Neuronal stem cell (in vitro differentiated cells): ENCODE results near the gene RGS7BP.
A peak's percentile ranks its signal among the peaks of the same experiment; 100 is the strongest.

Experiments
- DNase-seq: peaks from one replicate; pipeline ENCODE4 v3.0.0-alpha.2; 2013; ENCODE audit warnings: low spot score
- H2AFZ ChIP-seq: one replicate; pipeline ENCODE4 v1.6.1; 2013; ENCODE audit warnings: mild to moderate bottlenecking, low read length, inconsistent platforms
- H2AK5ac ChIP-seq: 2 replicates; pipeline ENCODE4 v1.6.1; 2013; ENCODE audit warnings: low read depth, mild to moderate bottlenecking, inconsistent platforms, low read length, moderate library complexity, mixed read lengths
- H2BK120ac ChIP-seq: 2 replicates; pipeline ENCODE4 v1.6.1; 2013; ENCODE audit warnings: low read depth, mild to moderate bottlenecking, inconsistent platforms, low read length, moderate library complexity, mixed read lengths
- H2BK12ac ChIP-seq: one replicate; pipeline ENCODE4 v1.6.1; 2013; ENCODE audit warnings: low read length, inconsistent platforms
- H2BK15ac ChIP-seq: 2 replicates; pipeline ENCODE4 v1.6.1; 2013; ENCODE audit warnings: mild to moderate bottlenecking, low read length, inconsistent platforms, mixed read lengths
- H2BK5ac ChIP-seq: one replicate; pipeline ENCODE4 v1.6.1; 2013; ENCODE audit warnings: inconsistent platforms, mild to moderate bottlenecking, low read length, moderate library complexity
- H3K14ac ChIP-seq: one replicate; pipeline ENCODE4 v1.6.1; 2013; ENCODE audit warnings: low read length, inconsistent platforms
- H3K18ac ChIP-seq: 2 replicates; pipeline ENCODE4 v1.6.1; 2013; ENCODE audit warnings: low read length, inconsistent platforms
- H3K23ac ChIP-seq: 2 replicates; pipeline ENCODE4 v1.6.1; 2013; ENCODE audit warnings: low read depth, mild to moderate bottlenecking, mixed read lengths, low read length, inconsistent platforms; ENCODE audit not compliant: poor library complexity
- H3K27ac ChIP-seq: replicated peaks from 3 replicates; pipeline ENCODE4 v1.5.1; 2013; ENCODE audit warnings: low read length, inconsistent platforms
- H3K27me3 ChIP-seq, 3 experiments: 2 replicates each; pipeline ENCODE4 v1.6.1; 2013; ENCODE audit warnings: low read length in 3 of 3, mild to moderate bottlenecking in 2 of 3, inconsistent platforms in 1 of 3, low read depth in 1 of 3, mixed read lengths in 1 of 3, moderate library complexity in 1 of 3; ENCODE audit not compliant: control insufficient read depth in 3 of 3, insufficient read depth in 3 of 3
- H3K36me3 ChIP-seq, 2 donors: replicated peaks in 1 of 2; 2 replicates each; pipeline ENCODE4 v1.6.1; 2013; ENCODE audit warnings: low read length in 2 of 2; ENCODE audit not compliant: control insufficient read depth in 2 of 2, insufficient read depth in 2 of 2
- H3K4ac ChIP-seq: 2 replicates; pipeline ENCODE4 v1.6.1; 2013; ENCODE audit warnings: inconsistent platforms, mild to moderate bottlenecking, low read length, moderate library complexity
- H3K4me1 ChIP-seq, 2 donors: 1 replicate in 1 of 2; 2 replicates in 1 of 2; pipeline ENCODE4 v1.6.1; 2013; ENCODE audit warnings: low read length in 2 of 2, low read depth in 1 of 2; ENCODE audit not compliant: control insufficient read depth in 2 of 2, insufficient read depth in 1 of 2
- H3K4me2 ChIP-seq: one replicate; pipeline ENCODE4 v1.6.1; 2013; ENCODE audit warnings: mild to moderate bottlenecking, low read length, inconsistent platforms; ENCODE audit not compliant: insufficient read depth, poor library complexity, severe bottlenecking
- H3K4me3 ChIP-seq, 2 donors: 2 replicates each; pipeline ENCODE4 v1.5.1; 2013; ENCODE audit warnings: low read length in 2 of 2, mild to moderate bottlenecking in 2 of 2, inconsistent platforms in 1 of 2, moderate library complexity in 1 of 2
- H3K79me1 ChIP-seq: one replicate; pipeline ENCODE4 v1.6.1; 2013; ENCODE audit warnings: low read depth, mild to moderate bottlenecking, inconsistent platforms, low read length, moderate library complexity
- H3K9ac ChIP-seq: one replicate; pipeline ENCODE4 v1.6.1; 2013; ENCODE audit warnings: mild to moderate bottlenecking, low read depth, low read length, inconsistent platforms; ENCODE audit not compliant: poor library complexity
- H3K9me3 ChIP-seq, 2 donors: replicated peaks in 1 of 2; 2 replicates each; pipeline versions ENCODE3 to v1.6.1; 2013; ENCODE audit warnings: low read length in 2 of 2, mild to moderate bottlenecking in 2 of 2, inconsistent platforms in 1 of 2, low read depth in 1 of 2, mixed read lengths in 1 of 2, moderate library complexity in 1 of 2; ENCODE audit not compliant: control insufficient read depth in 2 of 2, insufficient read depth in 1 of 2
- H4K8ac ChIP-seq: one replicate; pipeline ENCODE4 v1.6.1; 2013; ENCODE audit warnings: low read depth, mild to moderate bottlenecking, inconsistent platforms, low read length, moderate library complexity
- H4K91ac ChIP-seq: one replicate; pipeline ENCODE4 v1.6.1; 2013; ENCODE audit warnings: low read length, low read depth, mild to moderate bottlenecking, inconsistent platforms; ENCODE audit not compliant: poor library complexity
- WGBS, 2 donors: extraction: QIAGEN DNeasy Blood & Tissue Kit; methylation state at CpG; one replicate each; pipeline ENCODE4 v1.1.7; 2013; ENCODE audit warnings: missing lambda C conversion rate in 2 of 2, mixed read lengths in 1 of 2; ENCODE audit not compliant: insufficient read length in 2 of 2, insufficient replicate concordance in 1 of 2; ENCODE audit errors: extremely low coverage in 2 of 2; 5-methylcytosine and 5-hydroxymethylcytosine counted together

The RGS7BP gene

GRCh38 chr5:64629841-64630240 is 124.0 kb downstream of the RGS7BP start:
- H3K4me1 ChIP-seq = peaks cover 0 to 4% of the 10 kb centered on the region in 2 donors
- no peak overlapping the region for H2BK120ac ChIP-seq
- no peak overlapping the region for H3K23ac ChIP-seq
- H3K4me3 ChIP-seq = no peak overlapping the region
- no peak overlapping the region for H3K4me2 ChIP-seq
- no peak overlapping the region for H2BK15ac ChIP-seq
- H3K79me1 ChIP-seq = no peaks in the 10 kb centered on the region
- no peak overlapping the region for H3K27ac ChIP-seq
- H4K8ac ChIP-seq = no peak overlapping the region
- H3K27me3 ChIP-seq = no peaks in the 10 kb centered on the region
- H3K18ac ChIP-seq = no peak overlapping the region
- no CpG with 5 or more reads among the region's 2 CpGs for WGBS, 2 donors
- no peak for DNase-seq
- no peak overlapping the region for H4K91ac ChIP-seq
- H2BK12ac ChIP-seq = no peak overlapping the region
- no peak overlapping the region for H2AFZ ChIP-seq
- no peaks in the 10 kb centered on the region for H3K9me3 ChIP-seq
- H2BK5ac ChIP-seq = no peak overlapping the region
- no peak overlapping the region for H2AK5ac ChIP-seq
- no peak overlapping the region for H3K4ac ChIP-seq
- no peak overlapping the region for H3K9ac ChIP-seq
- no peaks in the 10 kb centered on the region for H3K36me3 ChIP-seq
- no peak overlapping the region for H3K14ac ChIP-seq

- no peak overlapping the region for H3K4me2 ChIP-seq
- H2BK5ac ChIP-seq = no peak overlapping the region
- H3K27me3 ChIP-seq = no peaks in the 10 kb centered on the region
- no peak overlapping the region for H3K9ac ChIP-seq
- no peaks in the 10 kb centered on the region for H3K9me3 ChIP-seq
- no peak overlapping the region for H4K8ac ChIP-seq
- WGBS, 2 donors = no CpG with 5 or more reads among the region's 3 CpGs
- no peak overlapping the region for H2BK12ac ChIP-seq
- no peak overlapping the region for H4K91ac ChIP-seq
- H3K14ac ChIP-seq = no peak overlapping the region
- no peak overlapping the region for H2AK5ac ChIP-seq
- H3K4ac ChIP-seq = no peak overlapping the region
- no peak overlapping the region for H3K4me3 ChIP-seq
- DNase-seq = no peak
- no peaks in the 10 kb centered on the region for H3K36me3 ChIP-seq
- H2BK15ac ChIP-seq = no peak overlapping the region
- H3K18ac ChIP-seq = no peak overlapping the region
- no peaks in the 10 kb centered on the region for H3K79me1 ChIP-seq
- H3K23ac ChIP-seq = no peak overlapping the region
- no peak overlapping the region for H2AFZ ChIP-seq
- H3K4me1 ChIP-seq = peaks cover 0 to 4% of the 10 kb centered on the region in 2 donors
- no peak overlapping the region for H2BK120ac ChIP-seq
- no peak overlapping the region for H3K27ac ChIP-seq
Measured at GRCh38 chr5:64632251-64632650, 126.4 kb downstream of the RGS7BP start.

- Histone ChIP-seq H3K18ac (no peak overlapping the region), H3K23ac (no peak overlapping the region), H4K8ac (no peak overlapping the region), H4K91ac (no peak overlapping the region), H3K14ac (no peak overlapping the region), H3K79me1 (no peaks in the 10 kb centered on the region), H3K4me1 (peaks cover 0 to 5% of the 10 kb centered on the region in 2 donors), H2AK5ac (no peak overlapping the region), H3K27ac (no peak overlapping the region), H2BK12ac (no peak overlapping the region), H2BK5ac (no peak overlapping the region), H2BK120ac (no peak overlapping the region), H3K9me3 (no peaks in the 10 kb centered on the region), H3K36me3 (no peaks in the 10 kb centered on the region), H3K4me2 (no peak overlapping the region), H3K27me3 (no peaks in the 10 kb centered on the region), H3K4ac (no peak overlapping the region), H3K4me3 (no peak overlapping the region), H2AFZ (no peak overlapping the region), H3K9ac (no peak overlapping the region), H2BK15ac (no peak overlapping the region)
- no CpG with 5 or more reads among the region's 1 CpG for WGBS, 2 donors
- DNase-seq = peak; percentile 47
Measured at GRCh38 chr5:64634997-64635686, 129.3 kb downstream of the RGS7BP start.

- DNase-seq = no peak
- Histone ChIP-seq H3K79me1 (no peaks in the 10 kb centered on the region), H3K4me3 (no peak overlapping the region), H2AK5ac (no peak overlapping the region), H3K23ac (no peak overlapping the region), H3K18ac (no peak overlapping the region), H3K4me2 (no peak overlapping the region), H2BK12ac (no peak overlapping the region), H2AFZ (no peak overlapping the region), H3K27me3 (no peaks in the 10 kb centered on the region), H2BK15ac (no peak overlapping the region), H3K4ac (no peak overlapping the region), H3K9me3 (no peaks in the 10 kb centered on the region), H2BK5ac (no peak overlapping the region), H3K9ac (no peak overlapping the region), H3K14ac (no peak overlapping the region), H3K36me3 (no peaks in the 10 kb centered on the region), H4K91ac (no peak overlapping the region), H4K8ac (no peak overlapping the region), H3K4me1 (peaks cover 0 to 5% of the 10 kb centered on the region in 2 donors), H2BK120ac (no peak overlapping the region), H3K27ac (no peak overlapping the region)
- no CpG with 5 or more reads among the region's 9 CpGs for WGBS, 2 donors
Measured at GRCh38 chr5:64637144-64637543, 131.3 kb downstream of the RGS7BP start.
